Heart left ventricle (tissue), 16 donors: ENCODE data around the gene FUT8. TPM values are rescaled to one million over a fixed set of nuclear protein-coding genes. Genes with fewer than 3 reads are reported as not detected.
A peak's percentile ranks its signal among the peaks of the same experiment; 100 is the strongest.

Experiments
- ATAC-seq, 4 donors: fragments of 200-7000 bp; cut with Tn5 transposase; one replicate each; pipeline ENCODE4 v1.9.1; 2020 to 2022; ENCODE audit warnings: moderate library complexity in 4 of 4, mild to moderate bottlenecking in 3 of 4, moderate number of reproducible peaks in 1 of 4
- DNase-seq, 5 donors: peaks; one replicate each; pipeline ENCODE4 v3.0.0-alpha.2; 2020
- H3K27ac ChIP-seq, 12 donors: fragments of 200-600 bp; sonication (generic) in 4 of 12; one replicate each; pipeline versions ENCODE4 v1.5.0 to v1.8.0; 2016 to 2022; ENCODE audit warnings: mild to moderate bottlenecking in 2 of 12
- H3K27me3 ChIP-seq, 9 donors: fragments of 200-600 bp; sonication (generic) in 2 of 9; one replicate each; pipeline versions ENCODE4 v1.5.1 to v1.8.0; 2016 to 2022; ENCODE audit warnings: mild to moderate bottlenecking in 3 of 9
- H3K36me3 ChIP-seq, 9 donors: fragments of 200-600 bp; sonication (generic) in 2 of 9; one replicate each; pipeline versions ENCODE4 v1.5.0 to v1.8.0; 2018 to 2022; ENCODE audit warnings: mild to moderate bottlenecking in 2 of 9
- H3K4me1 ChIP-seq, 12 donors: fragments of 200-600 bp; sonication (generic) in 4 of 12; one replicate each; pipeline versions ENCODE4 v1.5.0 to v1.8.0; 2016 to 2022; ENCODE audit warnings: mild to moderate bottlenecking in 3 of 12
- H3K4me3 ChIP-seq, 12 donors: fragments of 200-600 bp; sonication (generic) in 4 of 12; one replicate each; pipeline versions ENCODE4 v1.5.0 to v1.8.0; 2017 to 2022; ENCODE audit warnings: mild to moderate bottlenecking in 9 of 12, moderate library complexity in 4 of 12
- H3K9me3 ChIP-seq, 12 donors: fragments of 200-600 bp; sonication (generic) in 4 of 12; one replicate each; pipeline versions ENCODE4 v1.5.0 to v1.8.0; 2016 to 2022; ENCODE audit warnings: mild to moderate bottlenecking in 1 of 12
- CTCF ChIP-seq, 12 donors: fragments of 200-600 bp; sonication (generic) in 4 of 12; IDR thresholded peaks; one replicate each; pipeline versions ENCODE4 v1.5.0 to v1.8.0; 2018 to 2022; ENCODE audit warnings: antibody characterized with exemption in 12 of 12, mild to moderate bottlenecking in 5 of 12
- POLR2A ChIP-seq, 2 donors: fragments of 450-650 bp; IDR thresholded peaks; one replicate each; pipeline ENCODE4 v1.6.1; 2017; ENCODE audit warnings: antibody characterized with exemption in 2 of 2, mild to moderate bottlenecking in 2 of 2, moderate library complexity in 2 of 2
- WGBS, 4 donors: extraction: QIAGEN DNeasy Blood & Tissue Kit in 2 of 4; methylation state at CpG; one replicate each; pipeline versions ENCODE4 v1.1.5 to v1.1.7; 2013 to 2018; 5-methylcytosine and 5-hydroxymethylcytosine counted together
- intact Hi-C, 10 donors: fragments of 100-400 bp; cut with DNase I; formaldehyde crosslinking; loops; one replicate each; pipeline versions ENCODE4 v1.11.1 to v1.14.2; 2022
- polyA plus RNA-seq, 2 donors: library from polyadenylated mRNA; stranded (reverse); fragments of 200-250 nt; gene quantifications; one replicate each; pipeline ENCODE4 v1.2.3, GENCODE V29; 2013
- total RNA-seq, 9 donors: library from RNA; depleted of rRNA in 2 of 9; stranded (reverse); fragments of >200 nt in 2 of 9; fragmentation: NEBNext Ultra II Directional in 3 of 9; extraction: Animal tissue kit (Norgen Biotek cat#: 25700) in 3 of 9; gene quantifications; one replicate each; pipeline versions ENCODE4 v1.1.0 to v1.2.4, GENCODE V29; 2016 to 2023
- donor health status: ischemic (EF 13 %, LVEDD 7.1; RV severe dilation, severe dysfunction).
- donor health status: healthy with polysubstance abuse.
- donor health status: DM: no; HTN: yes; CAD: no.
- donor health status: DM: no; HTN: no; CAD: no.
- donor health status: ischemic (EF 25% LVEDD 6.9; RV normal size, moderate dysfunction).
- donor health status: ischemic (EF 25% LVEDD 5.7; RV mildly dilated, moderate dysfunction).
- donor health status: healthy.
- donor health status: DM: yes; HTN: yes; CAD: no.
- donor health status: ischemic (EF 35%, LVEDD 5.7; RV mildly dilated, moderate dysfunction).
- donor health status: nonischemic (EF 11% LVEDD 7.7; RV severe dilation, severe dysfunction).
- donor health status: DM: yes; HTN: yes; CAD: no.
- donor health status: PGD.
- donor health status: ischemic (EF 29% LVEDD 5.4; RV normal size, mild dysfunction).
- donor health status: nonischemic (EF 23%, LVEDD 6.1; RV moderate dilation, normal function).

Gene FUT8
- total and polyA plus RNA-seq, 11 donors, result 2.8 to 17.3 (median 11.2) TPM

DNA sequence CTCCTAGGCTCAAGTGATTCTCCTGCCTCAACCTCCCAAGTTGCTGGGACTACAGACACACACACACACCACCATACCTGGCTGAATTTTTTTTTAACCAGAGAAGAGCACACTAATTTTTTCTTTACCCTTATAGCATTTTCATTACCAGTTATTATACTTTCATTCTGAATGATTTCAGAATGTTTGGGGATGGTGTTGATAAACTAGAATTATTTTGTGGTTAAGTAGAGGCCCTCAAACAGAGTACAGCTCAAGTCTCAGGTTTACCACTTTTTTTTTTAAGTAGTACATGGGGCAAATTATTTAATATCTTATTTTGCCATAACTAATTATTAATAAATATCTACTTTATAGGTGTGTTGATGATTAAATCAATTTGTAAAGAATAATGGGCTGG, 86.6 kb downstream of the FUT8 start:
- Histone ChIP-seq H3K9me3 (no peaks in the 10 kb centered on the region), H3K4me3 (no peak overlapping the region), H3K4me1 (peaks cover 0 to 16% (median 0%) of the 10 kb centered on the region in 12 donors), H3K36me3 (no peaks in the 10 kb centered on the region), H3K27ac (no peak overlapping the region), H3K27me3 (no peaks in the 10 kb centered on the region)
- no peak for TF ChIP-seq CTCF (IDR thresholded peaks at IDR 0.05)
- DNase-seq (no peak), ATAC-seq (no peak)
- intact Hi-C loops, result no loop called here

DNA sequence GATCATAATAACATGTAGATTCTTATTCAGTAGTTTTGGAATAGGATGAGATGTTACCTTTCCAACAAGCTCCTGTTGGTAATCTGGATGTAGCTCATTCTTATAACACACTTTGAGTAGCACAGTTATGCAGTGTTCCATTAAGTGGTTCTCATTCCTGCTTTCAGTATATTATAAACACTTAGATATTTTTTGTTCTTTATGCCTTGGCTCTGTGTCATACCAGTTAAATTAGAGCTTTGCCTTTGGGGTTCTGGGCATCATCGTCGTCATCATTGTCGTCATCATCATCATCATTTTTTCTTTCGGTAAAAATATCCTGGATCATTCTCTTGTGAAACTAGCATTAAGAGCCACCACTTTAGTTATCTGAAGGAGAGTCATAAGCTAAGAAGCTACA, 87.5 kb downstream of the FUT8 start:
- DNase-seq (no peak), ATAC-seq (no peak)
- Histone ChIP-seq H3K4me3 (no peak overlapping the region), H3K9me3 (no peaks in the 10 kb centered on the region), H3K4me1 (peaks cover 0 to 16% (median 0%) of the 10 kb centered on the region in 12 donors), H3K27ac (no peak overlapping the region), H3K36me3 (no peaks in the 10 kb centered on the region), H3K27me3 (no peaks in the 10 kb centered on the region)
- TF ChIP-seq POLR2A (IDR thresholded peaks at IDR 0.05), result no peak
- intact Hi-C loops, result no loop called here
- 93 to 96% (median 96%) methylated on average over 4 of the region's 4 CpGs for WGBS, 4 donors

- ATAC-seq (peak in 1 of 4 donors; percentile 42), DNase-seq (no peak)
- no peak overlapping the region for H3K27ac ChIP-seq
- H3K9me3 ChIP-seq, result no peaks in the 10 kb centered on the region
- H3K36me3 ChIP-seq, result no peaks in the 10 kb centered on the region
- intact Hi-C loops, result no loop called here
- TF ChIP-seq CTCF (IDR thresholded peaks at IDR 0.05) (peak in 2 of 12 donors; percentile 8 to 11), POLR2A (IDR thresholded peaks at IDR 0.05) (no peak)
- no peaks in the 10 kb centered on the region for H3K27me3 ChIP-seq
- peaks cover 0 to 16% (median 0%) of the 10 kb centered on the region in 12 donors for H3K4me1 ChIP-seq
- H3K4me3 ChIP-seq, result no peak overlapping the region
Observed at GRCh38 chr14:65501328-65501727, 88.8 kb downstream of the FUT8 start.

- Histone ChIP-seq H3K9me3 (peaks cover 0 to 7% (median 0%) of the 10 kb centered on the region in 12 donors), H3K4me1 (peaks cover 0 to 16% (median 0%) of the 10 kb centered on the region in 12 donors), H3K4me3 (no peak overlapping the region), H3K27ac (no peak overlapping the region), H3K36me3 (no peaks in the 10 kb centered on the region), H3K27me3 (no peaks in the 10 kb centered on the region)
- 10 to 30% (median 19%) methylated on average over 1 of the region's 1 CpG for WGBS, 4 donors
- ATAC-seq (peak in 2 of 4 donors; percentile 22 to 27), DNase-seq (no peak)
- intact Hi-C loops, result no loop called here
- TF ChIP-seq CTCF (IDR thresholded peaks at IDR 0.05) (no peak), POLR2A (IDR thresholded peaks at IDR 0.05) (no peak)
Observed at GRCh38 chr14:65502676-65503124, 90.2 kb downstream of the FUT8 start.

DNA sequence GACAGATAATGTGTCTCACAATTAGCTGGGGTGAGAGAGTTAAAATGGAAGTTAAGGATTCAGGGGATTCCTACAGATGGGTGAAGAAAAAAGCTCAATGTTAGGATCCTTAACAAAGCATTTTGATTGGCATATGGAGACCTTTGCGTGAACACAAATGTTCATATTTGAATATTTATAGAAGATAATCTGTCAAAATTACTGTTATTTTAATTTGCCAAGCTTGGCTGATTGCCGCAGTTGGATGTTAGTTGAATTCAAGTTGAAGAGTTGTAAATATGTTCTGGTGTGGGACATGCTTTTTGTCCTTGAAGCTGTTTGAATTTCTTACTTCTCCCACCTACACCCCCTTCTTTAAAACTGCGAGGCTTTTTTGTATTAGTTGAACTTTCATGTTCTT, 91.2 kb downstream of the FUT8 start:
- no peak overlapping the region for H3K4me3 ChIP-seq
- no peak overlapping the region for H3K27ac ChIP-seq
- TF ChIP-seq POLR2A (IDR thresholded peaks at IDR 0.05), result no peak
- TF ChIP-seq CTCF (IDR thresholded peaks at IDR 0.05), result no peak
- peaks cover 0 to 7% (median 0%) of the 10 kb centered on the region in 12 donors for H3K4me1 ChIP-seq
- no peaks in the 10 kb centered on the region for H3K27me3 ChIP-seq
- H3K9me3 ChIP-seq, result peaks cover 0 to 14% (median 0%) of the 10 kb centered on the region in 12 donors
- ATAC-seq (no peak), DNase-seq (no peak)
- H3K36me3 ChIP-seq, result no peaks in the 10 kb centered on the region
- intact Hi-C loops, result no loop called here
- 92 to 94% (median 93%) methylated on average over 3 of the region's 3 CpGs for WGBS, 4 donors
